ENCODE measurements around the gene GTPBP4. TPM values are rescaled to one million over a fixed set of nuclear protein-coding genes. Genes with fewer than 3 reads are reported as not detected.

GTPBP4 gene
- total RNA-seq, 3 donors from 2014 or later, result 19.2 to 27.8 (median 26.6) TPM

DNA sequence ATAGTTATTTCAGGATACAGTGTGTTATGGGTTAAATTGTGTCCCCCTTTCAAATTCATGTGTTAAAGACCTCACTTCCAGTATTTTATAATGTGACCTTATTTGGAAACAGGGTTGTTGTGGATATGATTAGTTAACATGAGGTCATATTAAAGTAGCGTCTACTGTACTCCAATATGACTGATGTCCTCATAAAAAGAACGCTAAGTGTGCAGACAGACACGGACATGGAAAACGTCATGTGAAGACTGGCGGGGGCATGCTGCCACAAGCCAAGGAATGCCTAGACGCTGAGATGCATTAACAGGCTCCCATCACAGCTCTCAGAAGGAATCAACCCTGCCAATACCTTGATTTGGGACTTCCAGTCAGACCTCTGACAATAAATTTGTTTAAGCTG, 66.5 kb downstream of the GTPBP4 start:
- no peak for ATAC-seq
- TF ChIP-seq, protein P1, sequence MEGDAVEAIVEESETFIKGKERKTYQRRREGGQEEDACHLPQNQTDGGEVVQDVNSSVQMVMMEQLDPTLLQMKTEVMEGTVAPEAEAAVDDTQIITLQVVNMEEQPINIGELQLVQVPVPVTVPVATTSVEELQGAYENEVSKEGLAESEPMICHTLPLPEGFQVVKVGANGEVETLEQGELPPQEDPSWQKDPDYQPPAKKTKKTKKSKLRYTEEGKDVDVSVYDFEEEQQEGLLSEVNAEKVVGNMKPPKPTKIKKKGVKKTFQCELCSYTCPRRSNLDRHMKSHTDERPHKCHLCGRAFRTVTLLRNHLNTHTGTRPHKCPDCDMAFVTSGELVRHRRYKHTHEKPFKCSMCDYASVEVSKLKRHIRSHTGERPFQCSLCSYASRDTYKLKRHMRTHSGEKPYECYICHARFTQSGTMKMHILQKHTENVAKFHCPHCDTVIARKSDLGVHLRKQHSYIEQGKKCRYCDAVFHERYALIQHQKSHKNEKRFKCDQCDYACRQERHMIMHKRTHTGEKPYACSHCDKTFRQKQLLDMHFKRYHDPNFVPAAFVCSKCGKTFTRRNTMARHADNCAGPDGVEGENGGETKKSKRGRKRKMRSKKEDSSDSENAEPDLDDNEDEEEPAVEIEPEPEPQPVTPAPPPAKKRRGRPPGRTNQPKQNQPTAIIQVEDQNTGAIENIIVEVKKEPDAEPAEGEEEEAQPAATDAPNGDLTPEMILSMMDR (IDR thresholded peaks at IDR 0.05), result no peak
- H3K9me3 ChIP-seq, result no peaks in the 10 kb centered on the region
- intact Hi-C loops (cut with DNase I, micrococcal nuclease), result no loop called here
- peaks cover 32% of the 10 kb centered on the region for H3K4me1 ChIP-seq (ENCODE audit: low read depth)
- H3K36me3 ChIP-seq (ENCODE audit: low read depth), result no peaks in the 10 kb centered on the region
- DNase-seq, result no peak
- H3K4me3 ChIP-seq, result no peak overlapping the region

DNA sequence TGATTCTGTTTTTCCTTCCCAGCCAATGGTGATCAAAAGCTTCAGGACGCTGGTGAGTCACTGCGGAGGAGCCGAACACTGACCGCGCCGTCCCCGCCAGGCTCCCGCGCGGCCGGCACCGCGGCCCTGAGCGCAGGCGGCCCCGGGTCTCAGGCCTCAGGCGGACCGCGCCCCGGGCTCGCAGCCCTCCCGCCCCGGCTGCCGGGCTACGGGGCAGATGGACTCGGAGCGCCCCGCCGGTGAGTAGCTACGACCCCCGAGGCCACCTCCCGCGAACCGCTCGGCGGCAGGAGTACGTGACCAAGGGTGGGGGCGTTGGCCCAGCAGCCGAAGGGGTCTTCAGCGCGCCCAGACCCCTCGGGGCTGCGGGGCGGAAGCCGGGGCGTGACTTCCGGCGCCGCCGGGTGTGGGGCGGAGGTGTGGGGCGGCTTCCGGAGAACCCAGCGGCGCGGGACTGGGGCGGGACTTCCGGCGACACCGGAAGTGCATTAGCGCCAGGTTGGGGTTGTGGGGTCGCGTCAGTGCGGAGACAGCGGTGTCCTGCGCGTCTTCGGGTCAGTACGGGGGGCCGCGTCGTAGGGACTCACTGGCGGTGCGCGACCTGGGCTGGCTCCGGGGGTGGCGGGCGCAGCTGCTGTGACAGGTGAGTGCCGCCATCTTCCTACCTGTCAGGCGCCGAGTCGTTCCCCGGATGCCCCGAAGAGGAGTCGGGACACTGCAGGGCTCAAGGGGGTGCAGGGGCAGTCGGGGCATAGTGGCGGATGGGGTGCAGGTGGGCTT, 68.3 kb downstream of the GTPBP4 start, which contains the start of gene WDR37:
Gene WDR37, plus strand, starts transcription at position 60 of the 780 bp plus-strand sequence. CDS start 15,771 bp downstream, outside the sequence.
- Histone ChIP-seq H3K4me1 (ENCODE audit: low read depth) (peaks cover 19% of the 10 kb centered on the region), H3K36me3 (ENCODE audit: low read depth) (no peaks in the 10 kb centered on the region), H3K4me3 (peak within 1 kb of the TSS; percentile 76), H3K9me3 (no peaks in the 10 kb centered on the region)
- ATAC-seq (peak; percentile 98), DNase-seq (peak; percentile 90 to 94 (median 93))
- intact Hi-C loops (cut with DNase I, micrococcal nuclease), result no loop called here
- TF ChIP-seq, protein P1 (IDR thresholded peaks at IDR 0.05), result no peak

DNA sequence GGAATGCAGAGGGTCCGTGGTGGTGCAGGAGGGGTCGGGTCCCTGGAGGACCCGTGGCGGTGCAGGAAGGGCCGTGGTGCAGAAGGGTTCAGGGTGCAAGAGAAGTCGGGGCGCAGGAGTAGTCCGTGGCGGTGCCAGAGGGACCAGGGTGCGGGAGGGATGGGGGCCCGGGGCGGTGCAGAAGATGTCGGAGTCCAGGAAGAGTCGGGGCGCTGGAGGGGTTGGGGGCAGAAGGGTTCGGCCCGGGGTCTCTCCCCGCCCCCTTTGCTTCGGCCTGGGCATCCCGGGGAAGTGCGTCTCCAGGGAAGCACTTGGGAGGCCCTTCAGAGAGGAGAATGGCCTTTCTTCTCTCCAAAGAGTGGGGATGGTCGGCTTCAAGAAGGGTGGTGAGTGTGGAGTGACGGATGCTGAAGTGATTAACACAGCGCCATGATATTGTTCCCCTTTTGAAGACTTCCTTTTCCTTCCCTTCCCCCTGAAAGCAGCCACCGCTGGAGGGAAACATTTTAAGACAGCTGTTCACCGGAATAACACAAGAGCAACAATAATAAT, 68.9 kb downstream of the GTPBP4 start:
- intact Hi-C loops (cut with DNase I, micrococcal nuclease), result no loop called here
- TF ChIP-seq, protein P1 (IDR thresholded peaks at IDR 0.05), result no peak
- Histone ChIP-seq H3K4me1 (ENCODE audit: low read depth) (peaks cover 19% of the 10 kb centered on the region), H3K36me3 (ENCODE audit: low read depth) (no peaks in the 10 kb centered on the region), H3K9me3 (no peaks in the 10 kb centered on the region), H3K4me3 (peak overlapping the region; percentile 76)
- DNase-seq (no peak), ATAC-seq (peak; percentile 27)

DNA sequence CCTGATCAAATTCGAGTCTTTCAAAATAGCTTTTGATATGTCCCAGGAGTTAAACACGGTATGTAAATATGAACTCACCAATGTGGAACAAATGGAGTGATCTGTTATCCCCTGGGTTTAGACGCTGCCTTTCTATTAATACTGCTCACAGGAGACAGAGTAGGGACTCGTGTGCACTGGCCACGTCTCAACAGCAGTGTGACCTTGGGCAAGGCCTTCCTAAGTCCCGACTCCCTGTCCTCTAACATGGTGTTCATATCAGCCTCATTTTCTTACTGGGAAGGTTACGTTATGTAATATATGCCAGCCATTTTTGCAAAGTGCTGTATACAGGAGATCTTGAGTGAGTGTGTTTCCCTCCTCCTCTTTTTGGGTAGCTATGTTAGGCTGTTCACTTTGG, 69.8 kb downstream of the GTPBP4 start:
- H3K4me1 ChIP-seq (ENCODE audit: low read depth), result peaks cover 19% of the 10 kb centered on the region
- TF ChIP-seq, protein P1 (IDR thresholded peaks at IDR 0.05), result no peak
- H3K4me3 ChIP-seq, result no peak overlapping the region
- intact Hi-C loops (cut with DNase I, micrococcal nuclease), result no loop called here
- no peaks in the 10 kb centered on the region for H3K36me3 ChIP-seq (ENCODE audit: low read depth)
- no peaks in the 10 kb centered on the region for H3K9me3 ChIP-seq
- DNase-seq (no peak), ATAC-seq (no peak)

DNA sequence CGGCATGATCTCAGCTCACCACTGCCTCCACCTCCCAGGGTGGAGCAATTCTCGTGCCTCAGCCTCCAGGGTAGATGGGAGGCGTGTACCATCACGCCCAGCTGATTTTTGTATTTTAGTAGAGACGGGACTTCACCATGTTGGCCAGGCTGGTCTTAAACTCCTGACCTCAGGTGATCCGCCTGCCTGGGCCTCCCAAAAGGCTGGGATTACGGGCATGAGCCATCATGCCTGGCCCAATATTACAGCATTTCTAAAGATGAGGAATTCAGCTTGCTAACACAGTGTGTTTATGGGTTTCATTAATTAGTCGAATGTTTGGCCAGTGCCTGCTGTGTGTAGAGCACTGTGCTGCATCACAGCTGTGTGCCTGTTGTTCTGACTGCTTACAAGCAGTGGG, 71.7 kb downstream of the GTPBP4 start:
- H3K9me3 ChIP-seq, result no peaks in the 10 kb centered on the region
- DNase-seq, result no peak
- no peaks in the 10 kb centered on the region for H3K36me3 ChIP-seq (ENCODE audit: low read depth)
- ATAC-seq, result no peak
- H3K4me3 ChIP-seq, result no peak overlapping the region
- TF ChIP-seq, protein P1 (IDR thresholded peaks at IDR 0.05), result no peak
- peaks cover 13% of the 10 kb centered on the region for H3K4me1 ChIP-seq (ENCODE audit: low read depth)
- intact Hi-C loops (cut with DNase I, micrococcal nuclease), result no loop called here

Measured in mucosa of descending colon (tissue), 3 donors.